ENCODE results near the gene BRIP1.
A peak's percentile ranks its signal among the peaks of the same experiment; 100 is the strongest.
"Not testable (repeated sequence)": the region's sequence is repeated elsewhere in the genome, so short reads cannot be mapped to it uniquely, and the experiment has no call there.

Gene BRIP1

GRCh38 chr17:61795546-61795945 is 67.8 kb downstream of the BRIP1 start:
- DNase-seq = no peak

- no peak for DNase-seq
Observed at GRCh38 chr17:61794792-61795191, 68.5 kb downstream of the BRIP1 start.

GRCh38 chr17:61794242-61794641 is 69.1 kb downstream of the BRIP1 start:
- DNase-seq = no peak

DNA sequence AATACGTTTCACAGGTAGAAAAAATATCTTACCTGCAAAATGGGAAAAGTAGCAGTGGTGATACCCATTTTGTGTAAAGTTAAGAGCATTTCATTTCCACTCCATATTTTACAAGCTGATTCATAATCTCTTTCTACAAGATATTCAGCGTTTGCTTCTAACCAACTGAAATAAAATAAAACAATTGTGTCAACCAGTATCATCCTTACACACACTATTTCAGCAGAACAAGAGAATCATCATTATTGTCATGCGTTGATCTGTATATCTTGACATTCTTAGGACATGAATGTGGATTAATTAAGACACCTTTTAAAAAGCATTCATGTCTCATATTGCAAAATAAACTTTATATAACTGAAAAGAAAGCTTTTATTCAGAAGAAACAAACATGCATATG is 69.8 kb downstream of the BRIP1 start:
- no peak for DNase-seq

DNA sequence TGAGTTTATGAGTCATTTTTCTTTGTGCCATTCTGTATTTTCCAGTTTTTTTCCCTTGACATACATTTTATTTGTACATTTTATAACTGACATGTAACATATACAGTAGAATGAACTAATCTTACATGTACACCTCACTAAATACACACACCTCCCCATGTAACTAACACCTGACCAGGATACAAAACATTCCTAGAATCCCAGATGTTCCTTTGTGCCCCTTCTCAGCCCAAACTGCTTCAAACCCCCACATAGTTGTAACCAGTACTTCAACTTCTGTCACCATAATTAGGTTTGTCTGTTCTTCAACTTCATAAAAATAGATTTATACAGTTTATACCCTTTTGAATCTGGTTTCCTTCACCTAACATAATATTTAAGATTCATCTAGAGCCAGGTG is 73.5 kb downstream of the BRIP1 start:
- no peak for DNase-seq

DNA sequence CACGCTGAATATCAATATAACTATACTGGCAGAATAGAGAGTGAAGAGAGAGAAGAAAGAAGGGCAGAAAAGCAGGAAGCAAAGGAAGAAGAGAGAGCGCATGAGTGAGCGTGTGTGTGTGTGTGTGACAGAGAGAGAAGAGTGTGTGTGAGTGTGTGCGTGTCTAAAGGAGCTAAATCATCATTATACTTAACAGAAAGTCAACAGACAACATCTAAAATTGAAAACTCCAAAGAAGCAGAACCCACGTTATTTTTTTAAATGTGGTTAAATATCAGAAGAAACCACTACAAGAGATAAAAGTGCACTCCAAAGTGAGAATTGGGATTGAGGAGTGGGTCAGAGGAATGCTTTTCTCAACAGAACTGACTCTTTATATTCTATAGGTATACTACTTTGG is 77.2 kb downstream of the BRIP1 start:
- no peak for DNase-seq

DNA sequence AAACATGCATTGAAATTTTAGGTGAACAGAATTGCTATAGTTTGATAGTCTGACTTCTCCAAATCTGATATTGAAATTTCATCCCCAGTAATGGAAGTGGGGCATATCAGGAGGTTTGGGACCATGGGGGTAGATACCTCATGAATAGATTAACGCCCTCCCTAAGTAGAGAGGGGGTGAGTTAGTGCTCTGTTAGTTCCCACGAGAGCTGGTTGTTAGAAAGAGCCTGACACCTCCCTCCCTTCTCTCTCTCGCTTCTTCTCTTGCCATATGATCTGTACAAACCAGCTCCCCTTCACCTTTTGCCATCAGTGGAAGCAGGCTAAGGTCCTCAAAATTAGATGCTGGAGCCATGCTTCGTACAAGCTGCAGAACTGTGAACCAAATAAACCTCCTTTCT is 78.8 kb downstream of the BRIP1 start:
- DNase-seq = no peak

GRCh38 chr17:61783556-61784304 is 79.6 kb downstream of the BRIP1 start:
- no peak for DNase-seq

- DNase-seq = no peak
Observed at GRCh38 chr17:61783120-61783519, 80.2 kb downstream of the BRIP1 start.

- DNase-seq = no peak
Observed at GRCh38 chr17:61782683-61783082, 80.6 kb downstream of the BRIP1 start.

GRCh38 chr17:61775364-61775763 is 88.0 kb downstream of the BRIP1 start:
- no peak for DNase-seq

DNA sequence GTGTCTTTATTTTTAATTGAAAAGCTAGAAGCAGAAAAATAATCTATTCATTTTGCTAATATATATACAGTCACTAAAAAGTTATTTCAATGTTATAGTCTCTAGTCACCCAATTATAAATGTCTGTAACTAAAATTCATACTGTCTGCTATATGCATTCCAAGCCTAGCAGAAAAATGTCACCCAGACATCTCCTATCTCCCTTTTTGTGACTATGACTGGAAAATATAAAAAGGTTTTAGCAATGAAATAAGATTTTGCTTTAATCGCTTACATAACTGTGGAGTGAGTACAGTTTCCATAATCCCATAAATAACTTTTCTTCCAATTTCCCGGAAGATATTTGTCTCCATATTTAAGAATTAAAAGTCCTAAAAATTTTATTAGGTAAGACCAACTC is 88.6 kb downstream of the BRIP1 start:
- DNase-seq = no peak

GRCh38 chr17:61774087-61774486 is 89.2 kb downstream of the BRIP1 start:
- not testable (repeated sequence) for DNase-seq

GRCh38 chr17:61770752-61771533 is 92.4 kb downstream of the BRIP1 start:
- DNase-seq = no peak

GRCh38 chr17:61770043-61770442 is 93.3 kb downstream of the BRIP1 start:
- no peak for DNase-seq

DNA sequence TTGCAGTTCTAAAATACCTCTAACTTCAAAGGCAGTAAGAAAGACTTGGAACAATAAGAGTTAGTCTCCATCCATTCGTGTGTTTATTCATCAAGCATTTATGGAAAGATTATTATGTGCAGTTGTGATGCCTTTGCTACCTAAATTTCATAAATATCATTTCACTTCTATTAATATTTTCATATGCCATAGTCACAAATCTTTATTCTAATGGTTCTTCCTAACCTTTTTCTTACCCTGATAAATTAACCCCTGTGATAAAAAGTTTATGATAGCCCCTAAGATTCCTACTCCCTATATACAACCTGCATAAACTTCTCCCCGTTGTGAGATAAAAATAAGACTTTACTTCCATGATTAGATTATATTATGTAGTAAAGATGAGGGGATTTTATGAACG is 94.9 kb downstream of the BRIP1 start:
- DNase-seq = no peak

DNA sequence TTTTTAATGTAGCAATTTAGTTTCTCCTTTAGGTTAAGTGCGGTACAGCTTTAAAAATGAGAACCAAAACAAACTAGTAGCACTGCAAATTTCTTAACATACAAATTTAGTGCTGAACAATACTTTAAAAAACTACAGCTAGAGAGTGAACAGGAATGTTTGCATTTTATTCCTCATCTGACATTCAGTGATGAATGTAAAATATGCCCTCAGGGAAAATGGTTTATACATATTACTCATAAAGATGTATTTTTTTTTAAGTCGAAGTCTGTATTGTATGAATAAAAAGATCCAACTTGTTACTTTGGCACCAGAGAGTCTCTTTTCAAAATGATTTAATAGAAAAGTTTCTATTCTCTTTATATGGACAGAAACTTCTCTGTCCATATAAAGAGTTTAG is 96.8 kb downstream of the BRIP1 start:
- DNase-seq = no peak

- DNase-seq = no peak
Observed at GRCh38 chr17:61764846-61765245, 98.5 kb downstream of the BRIP1 start.

DNA sequence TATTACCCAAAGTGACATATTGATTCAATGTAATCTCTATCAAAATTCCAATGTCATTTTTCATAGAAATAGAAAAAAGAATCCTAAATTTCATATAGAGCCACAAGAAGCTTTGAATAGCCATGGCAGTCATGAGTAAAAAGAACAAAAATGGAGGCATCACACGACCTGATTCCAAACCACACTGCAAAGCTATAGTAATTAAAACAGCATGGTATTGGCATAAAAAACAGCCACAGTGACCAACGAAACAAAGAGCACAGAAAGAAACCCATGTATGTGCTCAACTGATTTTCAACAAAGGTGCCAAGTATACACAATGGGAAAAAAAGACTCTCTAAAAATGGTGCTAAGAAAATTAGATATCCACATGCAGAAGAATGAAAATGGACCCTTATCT is 101.5 kb downstream of the BRIP1 start:
- DNase-seq = no peak

- no peak for DNase-seq
Observed at GRCh38 chr17:61759362-61759761, 104.0 kb downstream of the BRIP1 start.

DNA sequence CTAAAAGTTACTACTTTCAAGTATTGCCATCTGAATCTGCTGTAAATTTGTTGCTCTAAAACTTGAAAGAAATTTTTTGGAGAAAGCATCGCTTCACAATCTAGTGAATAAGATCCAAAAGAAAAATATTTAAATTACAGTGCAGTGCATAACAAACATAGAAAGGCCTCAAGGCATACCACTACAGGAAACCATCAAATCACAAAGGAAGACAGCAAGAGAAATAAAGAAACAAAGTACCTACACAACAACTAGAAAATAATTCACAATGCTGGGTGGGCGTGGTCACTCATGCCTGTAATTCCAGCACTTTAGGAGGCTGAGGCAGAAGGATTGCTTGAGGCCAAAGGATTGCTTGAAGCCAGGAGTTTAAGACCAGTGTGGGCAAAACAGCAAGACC is 104.9 kb downstream of the BRIP1 start:
- no peak for DNase-seq

DNA sequence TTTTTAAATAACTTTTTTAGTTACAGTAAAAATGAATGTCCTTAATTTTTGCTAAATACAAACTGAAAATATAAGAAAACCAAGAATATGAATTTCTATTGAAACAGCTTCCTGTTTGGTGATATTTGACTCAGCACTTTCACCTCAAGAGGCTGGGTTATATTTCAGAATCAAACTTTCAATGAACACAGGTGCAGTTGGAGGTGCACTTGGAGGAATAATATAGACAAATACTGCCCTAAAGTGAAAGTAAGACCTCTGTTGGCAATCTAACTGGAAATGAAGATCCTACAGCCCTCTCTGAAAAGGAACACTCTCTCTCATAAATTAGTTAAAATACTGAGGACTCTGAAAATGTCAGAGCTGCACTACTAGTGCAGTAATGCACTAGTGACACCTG is 106.2 kb downstream of the BRIP1 start:
- DNase-seq = peak; percentile 11

DNA sequence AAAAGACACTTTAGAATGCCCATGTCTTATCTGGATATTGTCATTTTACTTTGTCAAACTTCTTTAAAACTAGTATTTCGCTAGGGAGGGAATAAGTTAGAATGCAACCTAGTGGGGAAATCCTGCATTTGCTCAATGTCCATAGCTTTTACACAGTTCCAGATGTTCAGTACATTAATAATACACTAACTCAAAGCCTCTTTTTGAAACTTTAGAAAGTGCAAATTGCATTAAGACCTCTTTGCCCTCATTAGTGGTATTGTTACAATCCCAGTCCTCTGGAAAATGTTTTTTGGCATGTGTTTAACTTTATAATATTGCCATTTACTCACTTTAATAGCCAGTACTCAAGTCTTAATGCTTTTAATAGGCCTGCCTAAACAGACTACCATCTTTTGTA is 106.8 kb downstream of the BRIP1 start:
- DNase-seq = no peak

- DNase-seq = no peak
Observed at GRCh38 chr17:61755668-61756067, 107.7 kb downstream of the BRIP1 start.

DNA sequence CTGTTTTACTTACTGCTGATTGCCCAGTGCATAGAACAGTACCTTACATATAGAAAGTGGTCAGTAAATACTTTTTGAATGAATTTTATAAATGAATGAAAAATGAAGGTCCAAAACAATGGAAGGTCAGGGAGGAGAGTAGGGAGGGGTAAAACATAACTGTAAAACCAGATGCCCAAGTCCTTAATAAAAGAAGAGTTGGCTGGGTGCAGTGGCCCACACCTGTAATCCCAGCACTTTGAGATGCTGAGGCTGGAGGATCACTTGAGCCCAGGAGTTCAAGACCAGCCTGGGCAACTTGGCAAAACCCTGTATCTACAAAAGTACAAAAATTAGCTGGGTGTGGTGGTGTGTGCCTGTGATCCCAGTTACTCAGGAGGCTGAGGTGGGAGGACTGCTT is 108.2 kb downstream of the BRIP1 start:
- no peak for DNase-seq
